Measurements from ENCODE around the gene ZNF467.

ZNF467 gene

DNA sequence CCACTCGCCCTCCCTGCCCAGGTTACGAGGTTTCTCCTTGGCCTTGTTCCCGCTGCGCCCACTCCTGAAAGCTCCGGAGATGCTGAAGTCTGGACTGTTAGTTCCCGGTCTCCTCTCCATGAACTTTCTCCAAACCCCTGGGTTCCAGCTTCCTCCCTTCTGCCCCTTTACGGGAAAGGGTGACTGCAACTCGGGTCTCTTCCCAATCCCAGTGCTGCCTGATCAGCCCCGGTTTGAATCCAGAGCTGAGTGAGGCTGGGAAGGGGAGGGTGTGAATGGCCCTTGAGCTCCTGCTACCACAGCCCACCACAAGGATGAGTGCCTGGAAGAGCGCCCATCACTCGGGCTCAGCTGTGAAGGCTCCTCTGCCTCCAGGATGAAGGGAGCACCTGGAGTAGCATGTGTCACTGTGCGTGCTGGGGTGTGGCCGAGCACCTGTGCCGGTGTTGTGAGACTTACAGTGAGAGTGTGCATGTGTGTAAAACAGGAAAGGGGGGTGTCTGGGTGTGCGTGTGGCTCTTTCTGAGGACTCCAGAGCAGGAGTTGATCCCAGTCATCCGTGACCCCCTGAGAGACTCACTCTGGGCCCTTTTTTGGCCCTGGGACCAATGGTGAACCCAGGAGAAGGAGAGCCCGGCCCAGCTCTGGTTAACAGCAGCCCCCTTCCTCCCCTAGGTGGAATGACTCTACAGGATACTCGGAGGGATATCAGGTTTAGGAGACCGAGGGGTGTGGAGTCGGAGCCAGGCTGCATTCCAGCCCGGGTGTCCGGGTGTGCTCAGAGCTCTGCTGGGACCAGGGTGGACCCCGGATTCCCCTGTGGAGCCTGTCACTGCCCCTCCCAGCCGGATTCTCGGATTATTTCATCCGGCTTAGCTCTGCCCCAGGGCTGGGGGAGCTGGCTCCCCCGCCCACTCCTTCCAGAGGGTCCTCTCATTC lies 1.1 kb upstream of the ZNF467 start:
- DNase-seq (ENCODE audit: low read depth): no peak
- H3K4me3 ChIP-seq (ENCODE audit: low read depth, low read length): no peak overlapping the region
- TF ChIP-seq CTCF (IDR thresholded peaks at IDR 0.05; ENCODE audit: insufficient read depth, low read depth, low read length, missing control alignments): no peak

DNA sequence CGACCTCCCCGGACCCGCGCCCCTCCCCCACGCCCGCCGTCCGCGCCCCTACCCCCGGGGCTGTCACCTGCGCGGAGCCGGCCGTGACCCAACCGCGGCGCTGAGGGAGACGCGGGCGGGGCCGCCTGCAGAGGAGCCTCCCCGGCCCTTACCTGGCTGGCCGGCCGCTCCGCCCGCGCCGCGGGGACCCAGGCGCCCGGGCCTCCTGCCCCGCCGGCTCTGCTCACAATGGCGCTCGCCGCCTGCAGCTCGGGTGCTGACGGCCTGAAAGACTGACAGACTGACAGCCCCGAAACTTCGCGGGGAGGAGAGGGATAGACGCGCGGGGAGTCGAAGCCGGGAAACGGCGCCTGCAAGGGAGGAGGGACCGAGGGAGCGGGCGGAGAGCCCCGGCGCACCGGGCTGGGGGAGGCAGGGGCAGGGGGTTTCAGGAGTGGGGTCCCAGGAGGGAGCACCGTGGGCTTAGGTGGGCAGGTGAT lies 393 bp downstream of the ZNF467 start:
- DNase-seq (ENCODE audit: low read depth): no peak

GRCh38 chr7:149772241-149772955 lies 990 bp downstream of the ZNF467 start:
- peak; percentile 17 for DNase-seq (ENCODE audit: low read depth)
- H3K4me3 ChIP-seq (ENCODE audit: low read depth, low read length): peak overlapping the region; percentile 67
- TF ChIP-seq CTCF (IDR thresholded peaks at IDR 0.05; ENCODE audit: insufficient read depth, low read depth, low read length, missing control alignments): no peak

More for the DNA sequence above, 393 bp downstream of the ZNF467 start:
- 0 out of 2 replicates have a peak overlapping the region, but pooled peaks have one; percentile 6 for H3K4me3 ChIP-seq (ENCODE audit: low read depth, low read length)
- no peak for TF ChIP-seq CTCF (IDR thresholded peaks at IDR 0.05; ENCODE audit: insufficient read depth, low read depth, low read length, missing control alignments)

- DNase-seq (ENCODE audit: low read depth): peak; percentile 84
- peak overlapping the region; percentile 67 for H3K4me3 ChIP-seq (ENCODE audit: low read depth, low read length)
- TF ChIP-seq CTCF (IDR thresholded peaks at IDR 0.05; ENCODE audit: insufficient read depth, low read depth, low read length, missing control alignments): no peak
Observed at GRCh38 chr7:149771720-149772240, 1.6 kb downstream of the ZNF467 start.

- DNase-seq (ENCODE audit: low read depth): no peak
- H3K4me3 ChIP-seq (ENCODE audit: low read depth, low read length): peak overlapping the region; percentile 30
- TF ChIP-seq CTCF (IDR thresholded peaks at IDR 0.05; ENCODE audit: insufficient read depth, low read depth, low read length, missing control alignments): no peak
Observed at GRCh38 chr7:149770728-149771636, 2.4 kb downstream of the ZNF467 start.

DNA sequence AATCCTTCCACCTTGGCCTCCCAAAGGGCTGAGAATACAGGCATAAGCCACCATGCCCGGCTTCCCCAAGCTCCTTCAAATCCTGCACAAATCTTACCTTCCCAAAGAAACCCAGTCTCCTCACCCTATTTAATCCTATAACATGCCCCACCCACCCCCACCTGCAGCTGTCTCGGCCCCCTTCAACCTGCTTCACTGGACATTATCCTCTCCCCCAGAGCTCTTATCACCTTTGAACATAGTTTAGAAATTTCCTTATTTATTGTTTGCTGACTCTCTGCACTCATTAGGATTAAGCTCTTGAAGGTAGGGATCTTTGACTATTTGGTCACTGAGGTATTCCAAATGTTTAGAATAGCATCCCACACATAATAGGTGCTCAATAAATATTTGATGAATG lies 3.5 kb downstream of the ZNF467 start:
- no peak for DNase-seq (ENCODE audit: low read depth)
- no peak overlapping the region for H3K4me3 ChIP-seq (ENCODE audit: low read depth, low read length)
- no peak for TF ChIP-seq CTCF (IDR thresholded peaks at IDR 0.05; ENCODE audit: insufficient read depth, low read depth, low read length, missing control alignments)

Measured in GM12865 (cell line).